ENCODE measurements around the gene ARID5A. TPM values are rescaled to one million over a fixed set of nuclear protein-coding genes. Genes with fewer than 3 reads are reported as not detected.

ARID5A gene
- total and polyA plus RNA-seq, 2 experiments from 2014 or later: 5.5 to 7.7 TPM

DNA sequence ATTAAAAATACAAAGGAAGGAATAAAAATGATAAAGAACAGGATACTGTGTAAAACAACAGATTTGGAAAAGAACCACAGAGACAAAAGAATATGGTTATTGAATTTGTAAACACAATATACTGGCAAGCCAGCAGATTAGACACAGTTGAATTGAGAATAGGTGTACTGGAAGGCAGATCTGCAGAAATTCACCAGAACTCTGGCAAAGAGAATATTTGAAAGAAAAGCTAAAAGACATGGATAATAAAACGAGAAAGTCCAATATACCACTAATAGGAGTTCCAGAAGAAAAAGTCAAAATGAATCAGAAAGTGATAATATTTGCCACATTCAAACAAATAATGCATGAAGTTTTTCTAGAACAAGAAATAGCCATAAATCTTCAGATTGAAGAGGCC lies 19.5 kb upstream of the ARID5A start:
- TF ChIP-seq CREB1 (CRISPR knock-in tag; IDR thresholded peaks at IDR 0.05; ENCODE audit: low read depth) (no peak), STAT1 (IDR thresholded peaks at IDR 0.05; ENCODE audit: unreplicated experiment) (no peak), EZH2phosphoT487 (IDR thresholded peaks at IDR 0.05; ENCODE audit: unreplicated experiment) (no peak), ZNF114 (CRISPR knock-in tag; IDR thresholded peaks at IDR 0.05) (no peak), ETS1 (IDR thresholded peaks at IDR 0.05) (no peak), EZH2 (IDR thresholded peaks at IDR 0.05; ENCODE audit: low read depth, unreplicated experiment) (no peak), POLR2AphosphoS5 (IDR thresholded peaks at IDR 0.05; ENCODE audit: low read depth) (no peak)
- TF ChIP-seq, protein P1, sequence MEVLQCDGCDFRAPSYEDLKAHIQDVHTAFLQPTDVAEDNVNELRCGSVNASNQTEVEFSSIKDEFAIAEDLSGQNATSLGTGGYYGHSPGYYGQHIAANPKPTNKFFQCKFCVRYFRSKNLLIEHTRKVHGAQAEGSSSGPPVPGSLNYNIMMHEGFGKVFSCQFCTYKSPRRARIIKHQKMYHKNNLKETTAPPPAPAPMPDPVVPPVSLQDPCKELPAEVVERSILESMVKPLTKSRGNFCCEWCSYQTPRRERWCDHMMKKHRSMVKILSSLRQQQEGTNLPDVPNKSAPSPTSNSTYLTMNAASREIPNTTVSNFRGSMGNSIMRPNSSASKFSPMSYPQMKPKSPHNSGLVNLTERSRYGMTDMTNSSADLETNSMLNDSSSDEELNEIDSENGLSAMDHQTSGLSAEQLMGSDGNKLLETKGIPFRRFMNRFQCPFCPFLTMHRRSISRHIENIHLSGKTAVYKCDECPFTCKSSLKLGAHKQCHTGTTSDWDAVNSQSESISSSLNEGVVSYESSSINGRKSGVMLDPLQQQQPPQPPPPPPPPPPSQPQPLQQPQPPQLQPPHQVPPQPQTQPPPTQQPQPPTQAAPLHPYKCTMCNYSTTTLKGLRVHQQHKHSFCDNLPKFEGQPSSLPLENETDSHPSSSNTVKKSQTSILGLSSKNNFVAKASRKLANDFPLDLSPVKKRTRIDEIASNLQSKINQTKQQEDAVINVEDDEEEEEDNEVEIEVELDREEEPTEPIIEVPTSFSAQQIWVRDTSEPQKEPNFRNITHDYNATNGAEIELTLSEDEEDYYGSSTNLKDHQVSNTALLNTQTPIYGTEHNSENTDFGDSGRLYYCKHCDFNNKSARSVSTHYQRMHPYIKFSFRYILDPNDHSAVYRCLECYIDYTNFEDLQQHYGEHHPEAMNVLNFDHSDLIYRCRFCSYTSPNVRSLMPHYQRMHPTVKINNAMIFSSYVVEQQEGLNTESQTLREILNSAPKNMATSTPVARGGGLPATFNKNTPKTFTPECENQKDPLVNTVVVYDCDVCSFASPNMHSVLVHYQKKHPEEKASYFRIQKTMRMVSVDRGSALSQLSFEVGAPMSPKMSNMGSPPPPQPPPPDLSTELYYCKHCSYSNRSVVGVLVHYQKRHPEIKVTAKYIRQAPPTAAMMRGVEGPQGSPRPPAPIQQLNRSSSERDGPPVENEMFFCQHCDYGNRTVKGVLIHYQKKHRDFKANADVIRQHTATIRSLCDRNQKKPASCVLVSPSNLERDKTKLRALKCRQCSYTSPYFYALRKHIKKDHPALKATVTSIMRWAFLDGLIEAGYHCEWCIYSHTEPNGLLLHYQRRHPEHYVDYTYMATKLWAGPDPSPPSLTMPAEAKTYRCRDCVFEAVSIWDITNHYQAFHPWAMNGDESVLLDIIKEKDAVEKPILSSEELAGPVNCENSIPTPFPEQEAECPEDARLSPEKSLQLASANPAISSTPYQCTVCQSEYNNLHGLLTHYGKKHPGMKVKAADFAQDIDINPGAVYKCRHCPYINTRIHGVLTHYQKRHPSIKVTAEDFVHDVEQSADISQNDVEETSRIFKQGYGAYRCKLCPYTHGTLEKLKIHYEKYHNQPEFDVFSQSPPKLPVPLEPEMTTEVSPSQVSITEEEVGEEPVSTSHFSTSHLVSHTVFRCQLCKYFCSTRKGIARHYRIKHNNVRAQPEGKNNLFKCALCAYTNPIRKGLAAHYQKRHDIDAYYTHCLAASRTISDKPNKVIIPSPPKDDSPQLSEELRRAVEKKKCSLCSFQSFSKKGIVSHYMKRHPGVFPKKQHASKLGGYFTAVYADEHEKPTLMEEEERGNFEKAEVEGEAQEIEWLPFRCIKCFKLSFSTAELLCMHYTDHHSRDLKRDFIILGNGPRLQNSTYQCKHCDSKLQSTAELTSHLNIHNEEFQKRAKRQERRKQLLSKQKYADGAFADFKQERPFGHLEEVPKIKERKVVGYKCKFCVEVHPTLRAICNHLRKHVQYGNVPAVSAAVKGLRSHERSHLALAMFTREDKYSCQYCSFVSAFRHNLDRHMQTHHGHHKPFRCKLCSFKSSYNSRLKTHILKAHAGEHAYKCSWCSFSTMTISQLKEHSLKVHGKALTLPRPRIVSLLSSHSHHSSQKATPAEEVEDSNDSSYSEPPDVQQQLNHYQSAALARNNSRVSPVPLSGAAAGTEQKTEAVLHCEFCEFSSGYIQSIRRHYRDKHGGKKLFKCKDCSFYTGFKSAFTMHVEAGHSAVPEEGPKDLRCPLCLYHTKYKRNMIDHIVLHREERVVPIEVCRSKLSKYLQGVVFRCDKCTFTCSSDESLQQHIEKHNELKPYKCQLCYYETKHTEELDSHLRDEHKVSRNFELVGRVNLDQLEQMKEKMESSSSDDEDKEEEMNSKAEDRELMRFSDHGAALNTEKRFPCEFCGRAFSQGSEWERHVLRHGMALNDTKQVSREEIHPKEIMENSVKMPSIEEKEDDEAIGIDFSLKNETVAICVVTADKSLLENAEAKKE (CRISPR knock-in tag; IDR thresholded peaks at IDR 0.05): no peak
- TF ChIP-seq, protein P2, sequence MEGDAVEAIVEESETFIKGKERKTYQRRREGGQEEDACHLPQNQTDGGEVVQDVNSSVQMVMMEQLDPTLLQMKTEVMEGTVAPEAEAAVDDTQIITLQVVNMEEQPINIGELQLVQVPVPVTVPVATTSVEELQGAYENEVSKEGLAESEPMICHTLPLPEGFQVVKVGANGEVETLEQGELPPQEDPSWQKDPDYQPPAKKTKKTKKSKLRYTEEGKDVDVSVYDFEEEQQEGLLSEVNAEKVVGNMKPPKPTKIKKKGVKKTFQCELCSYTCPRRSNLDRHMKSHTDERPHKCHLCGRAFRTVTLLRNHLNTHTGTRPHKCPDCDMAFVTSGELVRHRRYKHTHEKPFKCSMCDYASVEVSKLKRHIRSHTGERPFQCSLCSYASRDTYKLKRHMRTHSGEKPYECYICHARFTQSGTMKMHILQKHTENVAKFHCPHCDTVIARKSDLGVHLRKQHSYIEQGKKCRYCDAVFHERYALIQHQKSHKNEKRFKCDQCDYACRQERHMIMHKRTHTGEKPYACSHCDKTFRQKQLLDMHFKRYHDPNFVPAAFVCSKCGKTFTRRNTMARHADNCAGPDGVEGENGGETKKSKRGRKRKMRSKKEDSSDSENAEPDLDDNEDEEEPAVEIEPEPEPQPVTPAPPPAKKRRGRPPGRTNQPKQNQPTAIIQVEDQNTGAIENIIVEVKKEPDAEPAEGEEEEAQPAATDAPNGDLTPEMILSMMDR (conservative IDR thresholded peaks at IDR 0.05; ENCODE audit: low read depth in 2 of 2): no peak
- Mint-ChIP-seq H3K27ac (no peak overlapping the region), H3K4me3 (no peak overlapping the region), H3K4me1 (no peaks in the 10 kb centered on the region), H3K9me3 (peaks cover 28% of the 10 kb centered on the region), H3K27me3 (ENCODE audit: insufficient read depth, low read depth, poor library complexity) (peaks cover 15% of the 10 kb centered on the region), H3K36me3 (ENCODE audit: low read depth) (peaks cover 10% of the 10 kb centered on the region; the same call in 2 of the 3 replicates)
- Histone ChIP-seq H3K4me2 (no peak overlapping the region), H3K9me2 (ENCODE audit: insufficient read depth) (no peaks in the 10 kb centered on the region), H3K4me1 (ENCODE audit: insufficient read depth) (no peaks in the 10 kb centered on the region), H3K4me3 (no peak overlapping the region), H3K27ac (ENCODE audit: low read depth) (no peak overlapping the region), H4K20me1 (replicated peaks; ENCODE audit: insufficient read depth) (no peaks in the 10 kb centered on the region), H3K79me2 (replicated peaks; ENCODE audit: insufficient read depth) (no peaks in the 10 kb centered on the region), H3F3A (replicated peaks; ENCODE audit: low read depth) (no peaks in the 10 kb centered on the region), H2AFZ (no peak overlapping the region), H3K27me3 (ENCODE audit: insufficient read depth) (no peaks in the 10 kb centered on the region), H3K36me3 (ENCODE audit: insufficient read depth) (no peaks in the 10 kb centered on the region)
- DNase-seq (ENCODE audit: low spot score): no peak
- ATAC-seq: no peak
